ENCODE results near the gene DNAJC8.

Gene DNAJC8, protein sequence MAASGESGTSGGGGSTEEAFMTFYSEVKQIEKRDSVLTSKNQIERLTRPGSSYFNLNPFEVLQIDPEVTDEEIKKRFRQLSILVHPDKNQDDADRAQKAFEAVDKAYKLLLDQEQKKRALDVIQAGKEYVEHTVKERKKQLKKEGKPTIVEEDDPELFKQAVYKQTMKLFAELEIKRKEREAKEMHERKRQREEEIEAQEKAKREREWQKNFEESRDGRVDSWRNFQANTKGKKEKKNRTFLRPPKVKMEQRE

DNA sequence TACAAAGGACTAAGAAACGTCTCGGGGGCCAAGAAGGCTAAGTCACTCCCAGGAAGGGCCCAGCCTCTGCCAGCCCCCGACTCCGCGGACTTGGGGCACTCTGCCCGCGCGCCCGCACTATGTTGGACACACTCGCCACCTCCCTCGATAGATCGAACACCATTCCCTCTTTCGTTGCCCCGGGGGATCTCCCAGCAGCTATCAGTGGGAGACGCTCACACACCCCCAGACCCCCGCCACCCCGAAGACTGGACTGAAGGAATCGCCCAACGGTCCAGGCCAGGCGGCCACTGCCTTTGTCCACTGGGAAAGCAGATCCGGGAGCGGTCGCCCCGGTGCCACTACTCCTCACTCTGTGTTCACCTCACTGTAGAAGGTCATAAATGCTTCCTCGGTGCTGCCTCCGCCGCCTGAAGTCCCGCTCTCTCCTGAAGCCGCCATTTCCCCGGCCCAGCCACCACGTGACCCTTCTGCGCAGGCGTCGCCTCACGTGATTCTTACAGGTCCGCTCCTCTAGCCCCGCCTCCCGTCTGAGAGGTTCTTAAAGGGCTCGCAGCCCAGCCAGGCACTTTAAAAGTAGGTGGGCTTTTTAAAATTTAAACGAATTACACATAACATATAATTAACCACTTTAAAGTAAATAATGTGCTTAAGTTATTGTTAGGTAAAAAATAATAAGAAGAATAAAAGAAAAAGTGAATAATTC, at the start of gene DNAJC8:
Gene DNAJC8 (minus strand): TSS at position 472 of the 706 bp plus-strand sequence. CDS start 31 bp downstream, at position 441.
- DNase-seq (ENCODE audit: low spot score) = peak; percentile 92

DNA sequence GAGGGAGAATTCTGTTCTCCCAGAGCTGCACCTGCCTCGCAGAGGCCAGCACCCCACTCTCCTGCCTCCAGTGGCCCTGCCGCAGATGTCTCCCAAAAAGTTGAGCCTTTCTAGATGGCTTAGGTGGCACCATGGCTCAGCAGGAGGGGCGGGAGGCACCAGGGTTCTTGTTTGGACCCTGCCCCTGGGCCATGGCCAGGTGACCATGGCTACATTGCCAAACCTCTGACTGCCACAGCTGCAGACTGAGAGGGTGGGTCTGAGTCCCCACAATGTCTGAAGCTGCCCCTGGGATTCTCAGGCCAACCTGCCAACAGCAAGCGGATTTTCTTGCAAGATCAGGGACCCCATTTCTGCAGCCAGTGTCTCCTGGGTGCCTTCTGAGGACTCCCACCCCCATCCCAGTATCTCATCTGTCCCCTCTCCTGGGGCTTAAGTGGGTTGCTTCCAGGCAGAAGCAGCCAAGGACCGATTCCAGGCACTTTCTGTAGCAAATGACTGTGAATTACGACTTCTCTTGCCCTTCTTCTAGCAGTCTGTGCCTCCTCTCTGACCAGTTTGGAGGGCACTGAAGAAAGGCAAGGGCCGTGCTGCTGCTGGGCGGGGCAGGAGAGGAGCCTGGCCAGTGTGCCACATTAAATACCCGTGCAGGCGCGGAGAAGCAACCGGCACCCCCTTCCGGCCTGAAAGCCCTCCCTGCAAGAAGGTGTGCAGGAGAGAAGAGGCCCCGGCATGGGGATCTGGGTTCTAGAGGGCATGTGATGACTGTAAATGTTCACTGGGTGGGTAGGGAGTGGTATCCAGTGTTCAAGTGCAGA, 49.0 kb upstream of the DNAJC8 start:
- no peak for DNase-seq (ENCODE audit: low spot score)

DNA sequence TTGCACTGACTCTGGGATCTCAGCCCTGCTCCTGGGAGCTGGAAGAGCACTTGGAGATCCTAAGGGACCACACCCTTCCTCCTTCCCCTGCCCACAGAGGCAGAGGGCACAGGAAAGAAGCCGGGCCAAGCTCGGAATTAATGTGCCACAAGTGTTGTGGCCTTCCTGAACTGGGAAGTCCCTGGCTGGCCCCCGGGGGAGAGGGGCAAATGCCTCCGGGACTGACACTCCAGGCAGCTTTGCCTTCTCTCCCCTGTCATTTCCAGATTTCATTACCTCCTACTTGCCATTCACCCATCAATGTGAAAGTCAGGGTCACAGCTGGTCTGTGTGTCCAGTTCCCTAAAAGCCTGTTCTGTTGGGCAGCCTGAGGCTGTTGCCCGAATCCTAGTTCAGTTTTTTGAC, 48.1 kb upstream of the DNAJC8 start:
- DNase-seq (ENCODE audit: low spot score) = no peak

DNA sequence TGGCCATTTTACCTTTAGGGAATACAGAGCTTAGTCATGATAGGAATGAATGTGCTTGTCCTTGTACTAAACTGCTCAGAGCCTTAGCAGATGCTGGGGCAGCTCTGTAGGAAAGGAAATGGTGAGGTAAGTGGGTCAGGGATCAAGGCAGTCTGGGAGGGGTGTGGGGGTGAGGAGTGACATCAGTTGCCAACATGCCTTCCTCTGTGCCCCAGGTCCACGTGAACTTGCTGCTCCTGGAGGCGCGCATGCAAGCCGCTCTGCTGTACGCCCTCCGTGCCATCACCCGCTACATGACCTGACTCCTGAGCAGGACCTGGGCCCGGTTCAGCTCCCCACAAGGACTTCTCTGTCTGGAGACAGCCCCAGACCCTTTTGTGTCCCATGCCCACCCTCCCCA, 47.7 kb upstream of the DNAJC8 start:
- DNase-seq (ENCODE audit: low spot score) = peak; percentile 11

DNA sequence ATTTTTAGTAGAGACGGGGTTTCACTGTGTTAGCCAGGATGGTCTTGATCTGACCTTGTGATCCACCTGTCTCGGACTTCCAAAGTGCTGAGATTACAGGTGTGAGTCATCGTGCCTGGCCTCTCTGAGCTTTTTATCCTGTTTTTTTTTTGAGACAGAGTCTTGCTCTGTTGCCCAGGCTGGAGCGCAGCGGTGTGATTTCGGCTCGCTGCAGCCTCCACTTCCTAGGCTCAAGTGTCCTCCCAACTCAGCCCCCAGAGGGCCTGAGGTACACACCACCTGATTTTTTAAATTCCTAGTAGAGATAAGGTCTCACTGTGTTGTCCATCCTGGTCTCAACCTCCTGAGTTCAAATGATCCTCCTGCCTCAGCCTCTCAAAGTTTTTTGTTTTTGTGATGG, 46.9 kb upstream of the DNAJC8 start:
- no peak for DNase-seq (ENCODE audit: low spot score)

DNA sequence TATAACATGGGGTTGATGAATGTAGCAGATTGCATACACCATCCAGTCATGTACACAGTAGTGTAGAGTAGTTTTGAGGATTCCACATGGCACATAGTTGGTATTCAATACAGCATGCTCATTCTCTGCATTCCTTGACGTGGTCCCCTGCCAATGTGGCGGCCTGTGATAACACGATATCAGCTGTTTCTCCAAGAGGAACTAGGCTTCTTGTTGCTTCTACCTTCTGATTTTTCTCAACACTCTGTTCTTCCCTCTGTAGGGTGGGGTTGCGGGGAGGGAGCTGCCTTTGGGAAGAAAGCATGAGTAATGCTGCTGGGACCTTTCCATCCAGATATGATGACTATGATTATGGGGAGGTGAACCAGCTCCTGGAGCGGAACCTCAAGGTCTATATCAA, 45.9 kb upstream of the DNAJC8 start:
- DNase-seq (ENCODE audit: low spot score) = no peak

DNA sequence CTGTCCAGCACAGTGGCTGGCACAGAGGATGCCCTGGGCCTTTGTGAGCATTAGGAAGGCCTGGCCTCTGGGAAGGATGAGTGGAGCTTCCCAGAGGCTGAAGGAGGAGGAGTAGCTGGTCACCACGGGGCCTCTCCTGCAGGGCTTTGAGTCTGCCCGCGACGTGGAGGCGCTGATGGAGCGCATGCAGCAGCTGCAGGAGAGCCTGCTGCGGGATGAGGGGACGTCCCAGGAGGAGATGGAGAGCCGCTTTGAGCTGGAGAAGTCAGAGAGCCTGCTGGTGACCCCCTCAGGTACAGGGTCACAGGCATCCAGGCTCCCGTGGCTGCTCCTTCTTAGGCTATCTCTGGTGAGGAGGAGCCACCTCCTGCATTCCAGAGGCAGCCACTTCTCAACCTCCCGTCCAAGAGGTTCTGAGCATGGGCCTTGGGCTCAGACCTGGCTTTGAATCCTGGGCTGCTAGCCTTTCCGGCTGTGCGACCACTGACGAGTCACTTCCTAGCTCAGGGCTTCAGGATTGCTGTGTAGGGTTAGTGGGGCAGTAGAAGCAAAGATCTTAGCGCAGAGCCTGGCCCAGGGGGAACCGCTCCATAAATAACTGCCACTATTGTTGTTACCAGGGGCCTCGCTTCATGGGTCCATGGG, 40.5 kb upstream of the DNAJC8 start:
- peak; percentile 38 for DNase-seq (ENCODE audit: low spot score)

DNA sequence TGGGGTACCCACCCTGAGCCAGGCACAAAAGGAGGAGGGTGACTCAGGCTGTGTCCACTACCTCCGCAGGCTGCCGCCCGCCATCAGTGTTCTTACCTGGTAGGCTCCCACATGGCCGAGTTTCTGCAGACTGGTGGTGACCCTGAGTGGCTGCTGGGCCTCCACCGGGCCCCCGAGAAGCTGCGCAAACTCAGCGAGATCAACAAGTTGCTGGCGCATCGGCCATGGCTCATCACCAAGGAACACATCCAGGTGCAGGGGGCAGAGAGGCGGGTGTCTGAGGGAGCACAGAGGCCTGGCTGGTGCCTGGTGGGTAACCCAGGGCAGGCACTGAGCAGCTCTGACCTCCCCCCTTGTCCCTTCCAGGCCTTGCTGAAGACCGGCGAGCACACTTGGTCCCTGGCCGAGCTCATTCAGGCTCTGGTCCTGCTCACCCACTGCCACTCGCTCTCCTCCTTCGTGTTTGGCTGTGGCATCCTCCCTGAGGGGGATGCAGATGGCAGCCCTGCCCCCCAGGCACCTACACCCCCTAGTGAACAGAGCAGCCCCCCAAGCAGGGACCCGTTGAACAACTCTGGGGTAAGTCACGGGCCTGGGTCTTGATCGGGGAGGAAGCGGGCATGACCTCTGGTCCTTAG, 39.5 kb upstream of the DNAJC8 start:
- no peak for DNase-seq (ENCODE audit: low spot score)

DNA sequence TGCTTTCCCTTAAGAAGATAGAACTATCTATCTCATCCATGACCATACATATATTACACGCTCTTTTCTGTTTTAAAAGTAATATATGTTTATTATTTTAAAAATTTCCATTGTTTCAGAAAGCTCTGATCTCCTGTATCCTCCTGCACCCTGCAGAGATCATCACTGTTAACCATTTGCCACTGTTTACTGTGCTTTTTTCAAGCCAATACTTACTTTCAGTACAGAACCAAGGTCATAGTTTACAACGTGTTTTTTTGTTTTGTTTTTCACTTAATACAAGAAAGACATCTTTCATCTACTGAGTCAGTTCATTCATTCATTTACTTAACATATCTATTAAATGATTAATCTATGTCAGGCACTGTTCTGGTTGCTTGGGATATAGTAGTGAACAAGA, 36.7 kb upstream of the DNAJC8 start:
- no peak for DNase-seq (ENCODE audit: low spot score)

DNA sequence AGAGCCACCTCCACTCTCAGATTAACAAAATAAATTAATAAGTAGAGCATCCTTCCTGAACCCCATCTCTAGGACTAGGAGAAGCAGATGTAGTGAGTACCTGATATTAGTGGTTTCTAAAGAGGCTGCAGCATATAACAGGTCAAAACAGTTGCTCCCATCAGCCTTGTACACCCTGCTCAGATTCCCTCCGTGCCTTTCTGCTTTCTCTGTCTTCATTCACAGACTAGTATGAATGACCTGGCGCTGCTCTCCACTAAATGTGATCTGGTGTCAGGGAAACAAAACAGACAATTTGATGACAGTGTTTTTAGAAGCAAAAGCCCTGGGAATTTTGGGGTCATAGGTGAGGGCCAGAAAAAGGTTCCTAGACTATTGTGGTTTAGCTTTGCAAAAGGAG, 34.8 kb upstream of the DNAJC8 start:
- DNase-seq (ENCODE audit: low spot score) = no peak

DNA sequence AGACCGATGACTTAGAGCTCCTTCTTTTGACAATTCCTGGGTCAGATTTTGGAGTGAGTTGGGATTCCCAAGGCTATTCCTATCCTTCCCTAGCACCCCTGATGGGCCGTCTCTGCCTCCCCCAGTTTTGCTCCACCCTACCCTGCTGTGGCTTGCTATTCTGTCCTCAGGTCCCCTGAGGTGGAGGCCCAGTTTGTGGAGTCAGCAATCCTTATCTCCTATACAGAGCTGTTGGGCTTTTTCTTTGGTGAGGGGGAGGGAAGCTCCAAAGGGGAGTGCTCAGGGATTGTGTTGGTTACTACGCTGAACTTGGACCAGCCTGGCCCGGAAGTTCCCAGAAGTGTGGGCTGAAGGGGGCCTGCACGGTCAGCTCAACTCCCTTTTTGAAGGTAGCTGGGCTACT, 34.1 kb upstream of the DNAJC8 start:
- no peak for DNase-seq (ENCODE audit: low spot score)

DNA sequence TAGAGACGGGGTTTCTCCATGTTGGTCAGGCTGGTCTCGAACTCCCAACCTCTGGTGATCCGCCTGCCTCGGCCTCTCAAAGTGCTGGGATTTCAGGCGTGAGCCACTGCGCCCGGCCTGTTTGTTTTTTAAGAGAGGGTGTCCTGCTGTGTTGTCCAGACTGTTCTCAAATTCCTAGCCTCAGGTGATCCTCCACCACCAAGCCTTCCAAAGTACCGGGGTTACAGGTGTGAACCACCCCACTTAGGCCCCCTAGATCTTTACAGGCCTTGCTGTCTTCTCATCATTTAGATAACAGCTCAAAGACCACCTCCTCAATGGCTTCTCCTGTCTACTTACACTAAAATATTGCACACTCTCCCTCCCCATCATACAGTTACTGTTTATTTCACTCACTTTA, 32.7 kb upstream of the DNAJC8 start:
- no peak for DNase-seq (ENCODE audit: low spot score)

DNA sequence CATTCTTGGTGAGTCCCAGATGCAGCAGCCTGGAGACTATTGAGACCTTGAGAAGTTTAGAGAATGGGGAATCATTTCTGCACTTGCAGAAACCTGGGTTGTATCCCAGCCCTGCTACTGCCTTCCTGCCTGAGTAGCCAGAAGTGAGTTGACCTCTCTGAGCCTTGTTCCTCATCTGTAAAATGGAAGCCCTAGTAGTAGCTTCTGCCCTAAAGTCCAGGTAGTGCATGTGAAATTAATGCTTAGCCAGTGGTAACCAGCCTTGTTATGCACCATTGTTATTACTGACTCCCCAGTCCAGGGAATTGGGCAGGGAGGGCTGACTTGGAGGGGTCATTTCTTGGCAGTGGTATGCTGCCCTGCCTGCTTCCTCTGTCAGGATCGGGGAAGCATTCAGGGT, 32.1 kb upstream of the DNAJC8 start:
- no peak for DNase-seq (ENCODE audit: low spot score)

DNA sequence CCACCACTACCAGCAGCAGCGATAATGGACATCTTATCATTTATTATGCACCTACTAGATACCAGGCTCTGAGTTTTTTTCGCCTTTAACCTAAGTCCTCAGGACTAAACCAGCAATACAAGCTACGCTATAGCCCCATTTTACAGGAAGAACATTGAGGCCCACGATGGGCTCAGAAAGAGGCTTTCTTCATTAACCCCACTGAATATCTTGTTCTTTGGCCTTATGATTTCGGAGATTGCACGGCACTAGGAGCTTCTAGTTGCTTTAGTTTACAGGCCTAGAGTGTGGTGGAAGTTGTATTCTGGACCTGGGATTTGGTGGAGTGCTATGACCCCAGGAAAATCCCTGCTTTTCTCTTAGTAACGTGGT, 28.0 kb upstream of the DNAJC8 start:
- DNase-seq (ENCODE audit: low spot score) = no peak

DNA sequence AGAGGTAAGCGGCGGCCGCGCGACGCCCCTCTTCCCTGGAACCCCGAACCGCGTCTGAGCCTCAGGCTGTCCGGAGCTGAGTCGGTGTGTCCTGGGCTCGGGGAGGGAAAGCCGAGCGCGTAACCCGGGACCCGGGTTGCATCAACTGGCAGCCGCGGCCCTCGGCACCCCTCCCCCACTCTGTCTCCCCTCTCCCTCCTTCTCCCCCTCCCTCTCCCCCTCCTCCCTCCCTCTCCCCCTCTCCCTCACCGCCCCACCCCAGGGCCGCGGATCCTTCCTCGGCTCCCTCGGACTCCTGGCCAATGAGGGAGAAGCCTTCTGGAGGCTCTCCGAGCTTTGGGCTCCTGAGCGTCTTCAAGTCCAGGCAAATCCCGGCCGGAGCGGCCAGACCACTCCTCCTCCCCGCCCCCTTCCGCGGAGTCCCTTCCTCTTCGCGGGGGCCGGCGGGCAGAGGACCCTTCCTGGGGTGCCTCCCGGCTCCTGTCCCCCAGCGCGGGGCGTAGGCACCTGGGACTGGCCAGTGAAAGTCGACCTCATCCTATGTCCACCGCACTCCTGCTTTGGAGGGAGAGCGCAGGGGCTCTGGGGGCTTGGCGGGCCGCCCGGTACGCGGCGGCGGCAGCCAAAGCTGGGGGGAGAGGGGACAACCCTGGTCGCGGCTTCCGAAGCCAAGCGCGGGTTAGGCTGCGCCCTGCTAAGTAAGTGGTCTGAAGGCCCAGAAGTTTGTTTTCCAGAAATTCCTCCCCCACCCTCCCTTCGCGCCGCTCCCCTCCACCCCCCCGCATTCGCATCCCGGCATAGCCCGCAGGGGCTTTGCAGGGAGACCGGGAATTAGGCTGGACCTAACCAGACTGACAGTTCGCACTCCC, 27.3 kb upstream of the DNAJC8 start:
- no peak for DNase-seq (ENCODE audit: low spot score)

DNA sequence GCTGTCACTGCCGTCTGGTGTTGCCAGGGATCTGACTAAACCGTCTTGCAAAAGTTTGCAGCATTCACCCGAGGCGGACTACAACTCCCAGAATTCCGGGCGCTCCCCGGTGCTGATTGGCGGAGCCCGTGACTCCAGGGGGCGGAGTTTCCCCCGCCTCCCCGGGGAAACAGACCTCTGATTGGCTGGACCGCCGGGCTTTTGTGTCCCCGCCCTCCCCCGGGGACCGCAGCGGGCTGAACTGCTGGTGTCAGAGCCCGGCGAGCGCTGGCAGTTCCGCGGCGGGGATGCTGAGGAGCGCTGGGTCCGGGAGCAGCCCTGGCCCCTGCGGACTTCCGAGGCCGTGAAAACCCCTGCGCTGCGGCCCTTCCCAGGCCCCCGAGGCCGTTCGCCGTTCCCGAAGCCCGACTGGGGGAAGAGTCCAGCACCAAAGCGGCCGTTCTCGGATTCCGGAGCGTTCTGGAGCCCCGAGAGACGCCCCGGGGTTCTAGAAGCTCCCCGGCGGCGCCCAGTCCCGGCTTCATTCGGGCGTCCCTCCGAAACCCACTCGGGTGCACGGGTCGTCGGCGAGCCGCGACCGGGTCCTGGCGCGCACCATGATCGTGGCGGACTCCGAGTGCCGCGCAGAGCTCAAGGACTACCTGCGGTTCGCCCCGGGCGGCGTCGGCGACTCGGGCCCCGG, 26.6 kb upstream of the DNAJC8 start, which contains the start of gene SESN2:
Gene SESN2 (plus strand): TSS at position 267 of the 682 bp plus-strand sequence. CDS start 330 bp downstream, at position 597.
- DNase-seq (ENCODE audit: low spot score) = peak; percentile 99

DNA sequence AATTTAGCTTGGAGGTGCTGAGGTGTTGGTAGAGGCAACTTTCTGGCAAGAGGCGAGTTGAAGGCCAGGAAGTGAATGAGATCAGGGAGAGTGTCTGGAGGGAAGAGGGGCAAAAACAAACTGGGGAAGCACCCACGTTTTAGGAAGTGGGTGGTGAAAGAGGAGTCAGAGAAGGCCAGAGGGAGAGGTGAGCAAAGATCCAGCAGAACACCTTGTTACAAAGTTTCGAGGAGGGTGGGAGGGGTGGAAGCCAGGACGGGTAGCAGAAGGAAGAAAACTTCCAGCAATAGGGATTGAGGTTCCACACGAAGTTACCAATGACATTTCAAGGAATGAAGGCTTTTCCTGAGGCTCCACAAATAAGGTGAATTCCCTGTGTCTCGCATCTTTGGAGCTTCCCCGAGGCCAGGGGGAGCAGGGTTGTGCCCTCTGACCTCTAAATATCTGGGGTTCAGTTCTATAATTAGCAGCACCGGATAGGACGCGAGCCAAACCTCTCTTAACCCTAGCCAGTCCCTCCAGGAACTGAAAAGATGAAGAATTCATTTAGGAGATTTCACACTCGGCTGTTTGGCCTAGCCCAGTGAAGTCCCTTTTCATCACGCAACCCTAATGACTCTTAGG, 25.9 kb upstream of the DNAJC8 start:
- no peak for DNase-seq (ENCODE audit: low spot score)

DNA sequence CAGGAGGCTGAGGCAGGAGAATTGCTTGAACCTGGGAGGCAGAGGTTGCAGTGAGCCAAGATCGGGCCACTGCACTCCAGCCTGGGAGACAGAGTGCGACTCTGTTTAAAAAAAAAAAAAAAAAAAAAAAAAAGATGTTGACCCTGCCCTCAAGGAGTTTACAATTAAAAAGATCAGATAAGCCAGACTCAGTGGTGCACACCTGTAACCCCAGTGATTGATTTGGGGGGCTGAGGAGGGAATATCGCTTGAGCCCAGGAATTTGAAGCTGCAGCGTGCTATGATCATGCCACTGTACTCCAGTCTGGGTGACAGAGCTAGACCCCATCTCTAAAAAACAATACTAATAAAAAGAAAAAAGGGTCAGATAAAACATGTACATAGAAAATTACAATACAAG, 24.9 kb upstream of the DNAJC8 start:
- DNase-seq (ENCODE audit: low spot score) = no peak

DNA sequence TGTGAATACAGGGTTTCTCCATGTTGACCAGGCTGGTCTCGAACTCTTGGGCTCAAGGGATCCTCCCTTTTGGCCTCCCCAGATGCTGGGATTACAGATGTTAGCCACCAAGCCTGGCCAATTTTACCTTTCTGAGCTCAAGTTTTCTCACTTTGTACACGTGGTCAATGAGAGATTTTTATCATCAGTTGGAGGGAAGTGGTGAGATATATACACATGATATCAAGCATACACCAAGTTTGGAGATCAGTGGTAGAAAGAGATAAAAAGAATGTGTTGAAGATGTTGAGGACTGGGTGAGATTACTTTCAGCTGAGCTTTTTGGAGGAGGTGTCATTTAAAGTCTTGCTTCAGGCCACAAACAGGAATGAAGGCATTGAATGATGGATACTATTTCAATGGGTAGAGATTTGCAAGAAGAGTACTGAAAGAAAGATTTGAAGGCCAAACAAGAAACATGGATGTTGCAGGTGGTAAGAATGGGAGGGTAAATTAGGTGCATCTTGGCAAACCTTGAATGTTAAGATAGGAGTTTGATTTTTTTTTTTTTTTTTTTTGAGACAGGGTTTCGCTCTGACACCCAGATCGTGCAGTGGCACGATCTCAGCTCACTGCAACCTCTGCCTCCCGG, 23.5 kb upstream of the DNAJC8 start:
- DNase-seq (ENCODE audit: low spot score) = no peak
